OCI-LY1 (cell line): ENCODE data around the gene NTNG1.

Source experiments
- CTCF ChIP-seq: fragments of 200-600 bp; sonication (generic), shearing (Covaris generic); IDR thresholded peaks from 2 replicates; pipeline ENCODE4 v1.5.1; 2017; ENCODE audit warnings: mild to moderate bottlenecking, antibody characterized with exemption, low read length, moderate library complexity, mixed read lengths
- EZH2 ChIP-seq: fragments of 200-600 bp; sonication (generic), shearing (Covaris generic); IDR thresholded peaks from 2 replicates; pipeline ENCODE4 v1.8.0; 2017; ENCODE audit warnings: borderline replicate concordance, mixed run types, mild to moderate bottlenecking, antibody characterized with exemption, low read length, moderate library complexity, mixed read lengths

GRCh38 chr1:107363154-107363553, 222.3 kb downstream of the NTNG1 start:
- TF ChIP-seq EZH2: no peak
- no peak for TF ChIP-seq CTCF
